Panc1 (cell line): ENCODE data around the gene USF1. TPM values are rescaled to one million over a fixed set of nuclear protein-coding genes. Genes with fewer than 3 reads are reported as not detected.

ENCODE experiments used
- ATAC-seq: fragments of 200-7000 bp; cut with Tn5 transposase; 2 replicates; pipeline ENCODE4 v1.9.1; 2020; ENCODE audit warnings: mild to moderate bottlenecking, moderate library complexity
- BruUV-seq: library from RNA; stranded (reverse); fragments of 400-500 nt; replicated peaks from 2 replicates; lab custom pipeline; 2021; lab: Mats Ljungman, UMichigan
- CTCF ChIA-PET: fragments of 300-600 bp; sonication (Branson Sonifier 250); formaldehyde crosslinking; loops from one replicate; lab custom pipeline; 2022; ENCODE audit warnings: antibody characterized with exemption; lab: Charles Lee
- POLR2A ChIA-PET: fragments of 300-600 bp; sonication (Branson Sonifier 250); formaldehyde crosslinking; loops from one replicate; lab custom pipeline; 2022; ENCODE audit warnings: antibody characterized with exemption; lab: Charles Lee
- DNase-seq: peaks from one replicate; pipeline ENCODE4 v3.0.0-alpha.2; 2010; ENCODE audit warnings: low read depth, low spot score
- H3K27ac ChIP-seq: 2 replicates; pipeline ENCODE4 v1.5.1; 2011; ENCODE audit warnings: mild to moderate bottlenecking, low read length, inconsistent platforms
- H3K27me3 ChIP-seq: fragments of 200-500 bp; sonication (Bioruptor generic); 2 replicates; pipeline ENCODE4 v1.6.0; 2014; ENCODE audit warnings: low read length, inconsistent platforms; ENCODE audit not compliant: control insufficient read depth, insufficient read depth
- H3K36me3 ChIP-seq: fragments of 200-500 bp; sonication (Bioruptor generic); 2 replicates; pipeline ENCODE4 v1.5.1; 2014; ENCODE audit warnings: inconsistent platforms, mild to moderate bottlenecking, low read length, moderate library complexity; ENCODE audit not compliant: control insufficient read depth, insufficient read depth
- H3K4me1 ChIP-seq: 2 replicates; pipeline ENCODE4 v1.5.1; 2011; ENCODE audit warnings: inconsistent platforms, mild to moderate bottlenecking, low read length, moderate library complexity; ENCODE audit not compliant: control insufficient read depth, insufficient read depth
- H3K4me3 ChIP-seq, 2 experiments: 2 replicates each; pipeline ENCODE4 v1.5.1; 2011 to 2012; ENCODE audit warnings: low read depth in 2 of 2, low read length in 2 of 2, mild to moderate bottlenecking in 2 of 2, inconsistent platforms in 1 of 2, moderate library complexity in 1 of 2
- H3K9me3 ChIP-seq: fragments of 200-500 bp; sonication (Bioruptor generic); 2 replicates; pipeline ENCODE4 v1.5.1; 2014; ENCODE audit warnings: low read depth, mild to moderate bottlenecking, inconsistent platforms, low read length, moderate library complexity; ENCODE audit not compliant: control insufficient read depth, insufficient read depth
- POLR2AphosphoS5 ChIP-seq: IDR thresholded peaks from 2 replicates; pipeline ENCODE4 v1.6.1; 2012; ENCODE audit warnings: mild to moderate bottlenecking, low read depth, low read length, moderate library complexity
- REST ChIP-seq, 2 experiments: IDR thresholded peaks; 2 replicates each; pipeline ENCODE4 v1.6.1; 2011 to 2012; ENCODE audit warnings: low read depth in 2 of 2, control low read depth in 1 of 2, low read length in 1 of 2, mild to moderate bottlenecking in 1 of 2, moderate library complexity in 1 of 2; ENCODE audit not compliant: insufficient read depth in 1 of 2
- SIN3A ChIP-seq: IDR thresholded peaks from 2 replicates; pipeline ENCODE4 v1.6.1; 2012; ENCODE audit warnings: low read depth, mild to moderate bottlenecking, low read length, moderate library complexity, borderline replicate concordance; ENCODE audit not compliant: insufficient read depth
- TCF7L2 ChIP-seq: IDR thresholded peaks from 2 replicates; pipeline ENCODE4 v1.6.1; 2011; ENCODE audit warnings: mild to moderate bottlenecking, low read depth, low read length, inconsistent platforms
- in situ Hi-C: cut with HindIII; loops from 2 replicates; pipeline ENCODE4 v1.10.0; 2016; ENCODE audit warnings: low sequenced_read_pairs, low pct_unique_long_range_greater_than_20kb
- intact Hi-C: fragments of 100-400 bp; cut with micrococcal nuclease; formaldehyde crosslinking; loops from one replicate; pipeline ENCODE4 v1.10.0; 2022; ENCODE audit not compliant: unreplicated experiment
- total RNA-seq: library from RNA; stranded (reverse); gene quantifications from one replicate; pipeline ENCODE4 v1.2.1, GENCODE V29; 2021; ENCODE audit not compliant: unreplicated experiment
- TF ChIP-seq, protein P1 (sequence below): fragments of 450-650 bp; IDR thresholded peaks from 2 replicates; pipeline ENCODE4 v1.5.1; 2017; ENCODE audit warnings: mild to moderate bottlenecking

The USF1 gene
- total RNA-seq, 1 experiment from 2014 or later: 57.7 TPM

DNA sequence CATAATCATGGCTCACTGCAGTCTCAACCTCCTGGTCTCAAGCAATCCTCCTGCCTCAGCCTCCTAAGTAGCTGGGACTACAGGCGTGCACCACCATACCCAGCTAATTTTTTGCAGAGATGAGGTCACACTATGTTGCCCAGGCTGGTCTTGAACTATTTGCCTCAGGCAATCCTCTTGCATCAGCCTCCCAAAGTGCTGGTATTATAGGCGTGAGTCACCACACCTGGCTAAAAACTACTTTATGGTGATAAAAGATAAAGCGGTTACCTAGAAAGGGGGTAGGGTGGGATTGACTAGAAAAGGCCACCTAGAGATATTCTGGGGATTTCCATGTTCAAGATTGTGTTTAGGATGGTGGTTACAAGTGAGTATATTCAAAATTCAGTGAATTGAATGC lies 12.0 kb downstream of the USF1 start:
- intact Hi-C loops (no loop called here), in situ Hi-C loops (no loop called here)
- Histone ChIP-seq H3K9me3 (no peaks in the 10 kb centered on the region), H3K36me3 (no peaks in the 10 kb centered on the region; the same call in 1 of the 2 replicates), H3K27ac (no peak overlapping the region), H3K4me3 (no peak overlapping the region), H3K27me3 (no peaks in the 10 kb centered on the region), H3K4me1 (peaks cover 8% of the 10 kb centered on the region; the same call in 1 of the 2 replicates)
- no TSS peak for BruUV-seq
- ChIA-PET POLR2A (no interaction called here), CTCF (no interaction called here)
- ATAC-seq: peak; percentile 31; the same call in 1 of the 2 replicates
- TF ChIP-seq, protein P1, sequence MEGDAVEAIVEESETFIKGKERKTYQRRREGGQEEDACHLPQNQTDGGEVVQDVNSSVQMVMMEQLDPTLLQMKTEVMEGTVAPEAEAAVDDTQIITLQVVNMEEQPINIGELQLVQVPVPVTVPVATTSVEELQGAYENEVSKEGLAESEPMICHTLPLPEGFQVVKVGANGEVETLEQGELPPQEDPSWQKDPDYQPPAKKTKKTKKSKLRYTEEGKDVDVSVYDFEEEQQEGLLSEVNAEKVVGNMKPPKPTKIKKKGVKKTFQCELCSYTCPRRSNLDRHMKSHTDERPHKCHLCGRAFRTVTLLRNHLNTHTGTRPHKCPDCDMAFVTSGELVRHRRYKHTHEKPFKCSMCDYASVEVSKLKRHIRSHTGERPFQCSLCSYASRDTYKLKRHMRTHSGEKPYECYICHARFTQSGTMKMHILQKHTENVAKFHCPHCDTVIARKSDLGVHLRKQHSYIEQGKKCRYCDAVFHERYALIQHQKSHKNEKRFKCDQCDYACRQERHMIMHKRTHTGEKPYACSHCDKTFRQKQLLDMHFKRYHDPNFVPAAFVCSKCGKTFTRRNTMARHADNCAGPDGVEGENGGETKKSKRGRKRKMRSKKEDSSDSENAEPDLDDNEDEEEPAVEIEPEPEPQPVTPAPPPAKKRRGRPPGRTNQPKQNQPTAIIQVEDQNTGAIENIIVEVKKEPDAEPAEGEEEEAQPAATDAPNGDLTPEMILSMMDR: no peak
- TF ChIP-seq SIN3A (no peak), REST (IDR thresholded peaks at IDR 0.05; ENCODE audit: insufficient read depth in 1 of 2, low read depth in 2 of 2, low read length in 1 of 2) (no peak), TCF7L2 (no peak), POLR2AphosphoS5 (no peak)
- no peak for DNase-seq

DNA sequence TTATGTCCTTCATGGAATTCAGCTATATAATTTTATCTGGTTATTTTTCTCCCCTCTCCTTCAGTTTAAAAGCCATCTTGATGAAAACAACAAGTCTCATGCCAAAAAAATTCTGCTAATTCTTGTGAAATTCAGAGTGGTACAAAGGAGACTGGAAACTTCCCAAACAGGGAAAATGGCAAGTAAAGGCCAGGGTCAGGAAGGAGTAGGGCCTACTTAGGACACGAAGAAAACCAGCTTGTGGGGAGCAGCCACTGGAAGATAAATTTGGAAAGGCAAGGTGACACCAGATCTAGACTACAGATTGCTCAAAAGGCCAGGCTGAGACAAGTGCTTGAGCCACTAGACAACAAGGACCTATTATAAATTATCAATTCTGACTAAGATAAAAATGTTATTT lies 13.4 kb downstream of the USF1 start:
- DNase-seq (no peak), ATAC-seq (no peak)
- ChIA-PET POLR2A (no interaction called here), CTCF (interaction anchor here (0.6 kb wide), 1 partner anchor 144 kb away, joined by 3 read pairs; no protein-coding TSS in a partner anchor)
- Histone ChIP-seq H3K36me3 (no peaks in the 10 kb centered on the region), H3K27ac (no peak overlapping the region; the same call in 1 of the 2 replicates), H3K9me3 (no peaks in the 10 kb centered on the region), H3K4me1 (peaks cover 2% of the 10 kb centered on the region; the same call in 1 of the 2 replicates), H3K4me3 (no peak overlapping the region), H3K27me3 (no peaks in the 10 kb centered on the region)
- in situ Hi-C loops: no loop called here
- no peak for TF ChIP-seq SIN3A
- no peak for TF ChIP-seq REST (IDR thresholded peaks at IDR 0.05; ENCODE audit: insufficient read depth in 1 of 2, low read depth in 2 of 2, low read length in 1 of 2)
- no peak for TF ChIP-seq TCF7L2
- no peak for TF ChIP-seq POLR2AphosphoS5
- TF ChIP-seq, protein P1: no peak
- BruUV-seq: no TSS peak
- intact Hi-C loops: no loop called here
